ENCODE measurements around the gene ARF1. TPM values are rescaled to one million over a fixed set of nuclear protein-coding genes. Genes with fewer than 3 reads are reported as not detected.

The ARF1 gene
- polyA plus RNA-seq, 1 donor (not counting 4 experiments of a cell fraction or from before 2014, with no cell fraction given), result 295 TPM

DNA sequence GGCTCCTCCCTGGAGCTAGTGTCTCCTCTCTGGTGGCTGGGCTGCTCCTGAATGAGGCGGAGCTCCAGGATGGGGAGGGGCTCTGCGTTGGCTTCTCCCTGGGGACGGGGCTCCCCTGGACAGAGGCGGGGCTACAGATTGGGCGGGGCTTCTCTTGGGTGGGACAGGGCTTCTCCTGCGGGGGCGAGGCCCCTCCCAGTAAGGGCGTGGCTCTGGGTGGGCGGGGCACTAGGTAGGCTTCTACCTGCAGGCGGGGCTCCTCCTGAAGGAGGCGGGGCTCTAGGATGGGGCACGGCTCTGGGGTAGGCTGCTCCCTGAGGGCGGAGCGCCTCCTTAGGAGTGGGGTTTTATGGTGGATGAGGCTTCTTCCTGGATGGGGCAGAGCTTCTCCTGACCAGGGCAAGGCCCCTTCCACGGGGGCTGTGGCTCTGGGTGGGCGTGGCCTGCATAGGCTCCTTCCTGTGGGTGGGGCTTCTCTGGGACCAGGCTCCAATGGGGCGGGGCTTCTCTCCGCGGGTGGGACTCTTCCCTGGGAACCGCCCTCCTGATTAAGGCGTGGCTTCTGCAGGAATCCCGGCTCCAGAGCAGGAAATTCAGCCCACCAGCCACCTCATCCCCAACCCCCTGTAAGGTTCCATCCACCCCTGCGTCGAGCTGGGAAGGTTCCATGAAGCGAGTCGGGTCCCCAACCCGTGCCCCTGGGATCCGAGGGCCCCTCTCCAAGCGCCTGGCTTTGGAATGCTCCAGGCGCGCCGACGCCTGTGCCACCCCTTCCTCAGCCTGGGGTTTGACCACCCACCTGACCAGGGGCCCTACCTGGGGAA is 22.7 kb upstream of the ARF1 start:
- H3K4me1 ChIP-seq (ENCODE audit: control insufficient read depth, extremely low read depth, insufficient read depth, low read length), result peaks cover 3% of the 10 kb centered on the region
- H3K9me1 ChIP-seq (ENCODE audit: control insufficient read depth, extremely low read depth, insufficient read depth, low read length), result no peaks in the 10 kb centered on the region
- peak overlapping the region; percentile 70 for H2AFZ ChIP-seq (ENCODE audit: control insufficient read depth, low read length)
- H3K4me3 ChIP-seq (ENCODE audit: control insufficient read depth in 2 of 3, extremely low read depth in 1 of 3, insufficient read depth in 2 of 3, low read depth in 1 of 3, low read length in 3 of 3), result peak overlapping the region; percentile 34 to 65 (median 59)
- dilution Hi-C loops (cut with MboI; ENCODE audit: extremely low pct_ligation_motif_present, low sequenced_read_pairs), result no loop called here
- peak overlapping the region; percentile 58 for H3K9ac ChIP-seq (ENCODE audit: control insufficient read depth, extremely low read depth, insufficient read depth, low read length)
- TF ChIP-seq EZH2 (IDR thresholded peaks at IDR 0.05; ENCODE audit: low read length), result no peak
- TF ChIP-seq, protein P1, sequence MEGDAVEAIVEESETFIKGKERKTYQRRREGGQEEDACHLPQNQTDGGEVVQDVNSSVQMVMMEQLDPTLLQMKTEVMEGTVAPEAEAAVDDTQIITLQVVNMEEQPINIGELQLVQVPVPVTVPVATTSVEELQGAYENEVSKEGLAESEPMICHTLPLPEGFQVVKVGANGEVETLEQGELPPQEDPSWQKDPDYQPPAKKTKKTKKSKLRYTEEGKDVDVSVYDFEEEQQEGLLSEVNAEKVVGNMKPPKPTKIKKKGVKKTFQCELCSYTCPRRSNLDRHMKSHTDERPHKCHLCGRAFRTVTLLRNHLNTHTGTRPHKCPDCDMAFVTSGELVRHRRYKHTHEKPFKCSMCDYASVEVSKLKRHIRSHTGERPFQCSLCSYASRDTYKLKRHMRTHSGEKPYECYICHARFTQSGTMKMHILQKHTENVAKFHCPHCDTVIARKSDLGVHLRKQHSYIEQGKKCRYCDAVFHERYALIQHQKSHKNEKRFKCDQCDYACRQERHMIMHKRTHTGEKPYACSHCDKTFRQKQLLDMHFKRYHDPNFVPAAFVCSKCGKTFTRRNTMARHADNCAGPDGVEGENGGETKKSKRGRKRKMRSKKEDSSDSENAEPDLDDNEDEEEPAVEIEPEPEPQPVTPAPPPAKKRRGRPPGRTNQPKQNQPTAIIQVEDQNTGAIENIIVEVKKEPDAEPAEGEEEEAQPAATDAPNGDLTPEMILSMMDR (optimal IDR thresholded peaks at IDR 0.05 in 1 of 3, IDR thresholded peaks at IDR 0.05 in 1 of 3, conservative IDR thresholded peaks at IDR 0.05 in 1 of 3; ENCODE audit: extremely low read depth in 1 of 3, insufficient read depth in 2 of 3, low read length in 3 of 3), result no peak
- peak overlapping the region; percentile 40 for H3K27ac ChIP-seq (ENCODE audit: control insufficient read depth, insufficient read depth, low read length)
- H3K79me2 ChIP-seq (ENCODE audit: control insufficient read depth, insufficient read depth, low read length), result no peaks in the 10 kb centered on the region
- DNase-seq (ENCODE audit: low read depth, low spot score), result peak; percentile 76
- FAIRE-seq, result peak; percentile 51
- H4K20me1 ChIP-seq (ENCODE audit: control insufficient read depth, extremely low read depth, insufficient read depth, low read length), result no peaks in the 10 kb centered on the region
- H3K27me3 ChIP-seq (ENCODE audit: control insufficient read depth, extremely low read depth, insufficient read depth, low read length), result peaks cover 47% of the 10 kb centered on the region
- peak overlapping the region; percentile 82 for H3K4me2 ChIP-seq (ENCODE audit: control insufficient read depth, extremely low read depth, insufficient read depth, low read depth, low read length)
- no peaks in the 10 kb centered on the region for H3K36me3 ChIP-seq (ENCODE audit: control insufficient read depth in 2 of 2, extremely low read depth in 1 of 2, insufficient read depth in 2 of 2, low read length in 2 of 2)
- no peaks in the 10 kb centered on the region for H3K9me3 ChIP-seq (ENCODE audit: control insufficient read depth, low read depth, low read length)

DNA sequence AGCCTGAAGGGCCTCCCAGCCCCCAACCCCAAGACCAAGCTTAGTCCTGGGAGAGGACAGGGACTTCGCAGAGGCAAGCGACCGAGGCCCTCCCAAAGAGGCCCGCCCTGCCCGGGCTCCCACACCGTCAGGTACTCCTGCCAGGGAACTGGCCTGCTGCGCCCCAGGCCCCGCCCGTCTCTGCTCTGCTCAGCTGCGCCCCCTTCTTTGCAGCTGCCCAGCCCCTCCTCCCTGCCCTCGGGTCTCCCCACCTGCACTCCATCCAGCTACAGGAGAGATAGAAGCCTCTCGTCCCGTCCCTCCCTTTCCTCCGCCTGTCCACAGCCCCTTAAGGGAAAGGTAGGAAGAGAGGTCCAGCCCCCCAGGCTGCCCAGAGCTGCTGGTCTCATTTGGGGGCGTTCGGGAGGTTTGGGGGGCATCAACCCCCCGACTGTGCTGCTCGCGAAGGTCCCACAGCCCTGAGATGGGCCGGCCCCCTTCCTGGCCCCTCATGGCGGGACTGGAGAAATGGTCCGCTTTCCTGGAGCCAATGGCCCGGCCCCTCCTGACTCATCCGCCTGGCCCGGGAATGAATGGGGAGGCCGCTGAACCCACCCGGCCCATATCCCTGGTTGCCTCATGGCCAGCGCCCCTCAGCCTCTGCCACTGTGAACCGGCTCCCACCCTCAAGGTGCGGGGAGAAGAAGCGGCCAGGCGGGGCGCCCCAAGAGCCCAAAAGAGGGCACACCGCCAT is 21.9 kb upstream of the ARF1 start:
- TF ChIP-seq, protein P1 (optimal IDR thresholded peaks at IDR 0.05 in 1 of 3, IDR thresholded peaks at IDR 0.05 in 1 of 3, conservative IDR thresholded peaks at IDR 0.05 in 1 of 3; ENCODE audit: extremely low read depth in 1 of 3, insufficient read depth in 2 of 3, low read length in 3 of 3), result peak in 1 of 3 experiments; percentile 57
- no peak for TF ChIP-seq EZH2 (IDR thresholded peaks at IDR 0.05; ENCODE audit: low read length)
- H3K36me3 ChIP-seq (ENCODE audit: control insufficient read depth in 2 of 2, extremely low read depth in 1 of 2, insufficient read depth in 2 of 2, low read length in 2 of 2), result no peaks in the 10 kb centered on the region
- H3K4me3 ChIP-seq (ENCODE audit: control insufficient read depth in 2 of 3, extremely low read depth in 1 of 3, insufficient read depth in 2 of 3, low read depth in 1 of 3, low read length in 3 of 3), result peak overlapping the region; percentile 34 to 65 (median 59)
- H3K9ac ChIP-seq (ENCODE audit: control insufficient read depth, extremely low read depth, insufficient read depth, low read length), result peak overlapping the region; percentile 58
- H3K79me2 ChIP-seq (ENCODE audit: control insufficient read depth, insufficient read depth, low read length), result no peaks in the 10 kb centered on the region
- dilution Hi-C loops (cut with MboI; ENCODE audit: extremely low pct_ligation_motif_present, low sequenced_read_pairs), result no loop called here
- FAIRE-seq (no peak), DNase-seq (ENCODE audit: low read depth, low spot score) (no peak)
- H3K9me3 ChIP-seq (ENCODE audit: control insufficient read depth, low read depth, low read length), result no peaks in the 10 kb centered on the region
- peaks cover 3% of the 10 kb centered on the region for H3K4me1 ChIP-seq (ENCODE audit: control insufficient read depth, extremely low read depth, insufficient read depth, low read length)
- H3K27me3 ChIP-seq (ENCODE audit: control insufficient read depth, extremely low read depth, insufficient read depth, low read length), result peaks cover 51% of the 10 kb centered on the region
- H3K27ac ChIP-seq (ENCODE audit: control insufficient read depth, insufficient read depth, low read length), result peak overlapping the region; percentile 40
- no peaks in the 10 kb centered on the region for H3K9me1 ChIP-seq (ENCODE audit: control insufficient read depth, extremely low read depth, insufficient read depth, low read length)
- H4K20me1 ChIP-seq (ENCODE audit: control insufficient read depth, extremely low read depth, insufficient read depth, low read length), result no peaks in the 10 kb centered on the region
- H3K4me2 ChIP-seq (ENCODE audit: control insufficient read depth, extremely low read depth, insufficient read depth, low read depth, low read length), result peak overlapping the region; percentile 82
- peak overlapping the region; percentile 66 for H2AFZ ChIP-seq (ENCODE audit: control insufficient read depth, low read length)

Data from keratinocyte (primary cell).